ENCODE data around the gene AQP10.

- TF ChIP-seq CTCF (IDR thresholded peaks at IDR 0.05; ENCODE audit: low read depth, low read length, poor library complexity, severe bottlenecking) (no peak), EZH2phosphoT487 (IDR thresholded peaks at IDR 0.05; ENCODE audit: borderline replicate concordance, low read length) (no peak)
These were observed 3.3 kb downstream of the AQP10 start for GRCh38 chr1:154324241-154324640.

All from DOHH2 (cell line).